ENCODE results near the gene NSMF. TPM values are rescaled to one million over a fixed set of nuclear protein-coding genes. Genes with fewer than 3 reads are reported as not detected.

The NSMF gene
- polyA plus RNA-seq, 1 experiment = 35.7 TPM

GRCh38 chr9:137456864-137457405 lies 2.2 kb downstream of the NSMF start:
- POLR2A ChIA-PET = no interaction called here
- CTCF ChIA-PET = interaction anchor here (1.0 kb wide), 1 partner anchor 34 kb away, joined by 4 read pairs; the partner anchor contains the start of gene EXD3
- Histone ChIP-seq H3K36me3 (ENCODE audit: control insufficient read depth, insufficient read depth, low read length) (peaks cover 18% of the 10 kb centered on the region), H3K27me3 (ENCODE audit: control insufficient read depth, insufficient read depth, low read length) (no peaks in the 10 kb centered on the region), H3K4me3 (ENCODE audit: low read depth, low read length) (no peak overlapping the region)
- DNase-seq (ENCODE audit: low read depth) = no peak
- no peak for TF ChIP-seq CTCF (IDR thresholded peaks at IDR 0.05; ENCODE audit: insufficient read depth, low read depth, low read length)

- Histone ChIP-seq H3K4me3 (ENCODE audit: low read depth, low read length) (no peak overlapping the region), H3K36me3 (ENCODE audit: control insufficient read depth, insufficient read depth, low read length) (peaks cover 18% of the 10 kb centered on the region), H3K27me3 (ENCODE audit: control insufficient read depth, insufficient read depth, low read length) (no peaks in the 10 kb centered on the region)
- ChIA-PET CTCF (interaction anchor here (0.8 to 1.0 kb wide), 2 partner anchors 26 to 34 kb away, joined by 3 to 4 read pairs; partner anchors contain the start of gene EXD3), POLR2A (no interaction called here)
- TF ChIP-seq CTCF (IDR thresholded peaks at IDR 0.05; ENCODE audit: insufficient read depth, low read depth, low read length) = no peak
- DNase-seq (ENCODE audit: low read depth) = no peak
Measured at GRCh38 chr9:137456061-137456863, 2.9 kb downstream of the NSMF start.

- Histone ChIP-seq H3K36me3 (ENCODE audit: control insufficient read depth, insufficient read depth, low read length) (peaks cover 18% of the 10 kb centered on the region), H3K4me3 (ENCODE audit: low read depth, low read length) (no peak overlapping the region), H3K27me3 (ENCODE audit: control insufficient read depth, insufficient read depth, low read length) (no peaks in the 10 kb centered on the region)
- POLR2A ChIA-PET = no interaction called here
- TF ChIP-seq CTCF (IDR thresholded peaks at IDR 0.05; ENCODE audit: insufficient read depth, low read depth, low read length) = no peak
- CTCF ChIA-PET = interaction anchor here (0.8 kb wide), 1 partner anchor 27 kb away, joined by 3 read pairs; no protein-coding TSS in a partner anchor
- no peak for DNase-seq (ENCODE audit: low read depth)
Measured at GRCh38 chr9:137455359-137455991, 3.7 kb downstream of the NSMF start.

GRCh38 chr9:137454597-137455358 lies 4.4 kb downstream of the NSMF start:
- POLR2A ChIA-PET = no interaction called here
- Histone ChIP-seq H3K4me3 (ENCODE audit: low read depth, low read length) (no peak overlapping the region), H3K36me3 (ENCODE audit: control insufficient read depth, insufficient read depth, low read length) (peaks cover 20% of the 10 kb centered on the region), H3K27me3 (ENCODE audit: control insufficient read depth, insufficient read depth, low read length) (no peaks in the 10 kb centered on the region)
- DNase-seq (ENCODE audit: low read depth) = no peak
- CTCF ChIA-PET = interaction anchor here (0.9 kb wide), 1 partner anchor 80 kb away, joined by 3 read pairs; no protein-coding TSS in a partner anchor
- no peak for TF ChIP-seq CTCF (IDR thresholded peaks at IDR 0.05; ENCODE audit: insufficient read depth, low read depth, low read length)
